Measurements from ENCODE around the gene CD101. TPM values are rescaled to one million over a fixed set of nuclear protein-coding genes. Genes with fewer than 3 reads are reported as not detected.

CD101 gene
- total and polyA plus RNA-seq, 4 experiments from 2014 or later = 2.1 to 9.1 (median 3.9) TPM

DNA sequence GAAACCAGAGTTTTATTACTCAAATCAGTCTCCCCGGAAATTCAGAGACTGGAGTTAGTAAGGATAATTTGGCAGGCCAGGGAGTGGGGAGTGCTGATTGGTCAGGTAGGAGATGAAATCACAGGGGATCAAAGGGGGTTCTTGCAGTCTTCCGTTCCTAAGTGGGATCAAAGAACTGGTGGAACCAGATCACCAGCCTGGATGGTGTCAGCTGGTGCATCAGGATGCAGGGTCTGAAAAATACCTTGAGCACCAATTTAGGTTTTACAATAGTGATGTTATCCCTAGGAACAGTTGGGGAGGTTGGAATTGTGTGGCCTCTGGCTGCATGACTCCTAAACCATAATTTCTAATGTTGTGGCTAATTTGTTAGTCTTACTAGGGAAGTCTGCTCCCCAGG, 1.4 kb upstream of the CD101 start:
- no peak overlapping the region for H3K4me3 Mint-ChIP-seq
- no peak overlapping the region for H3K27ac ChIP-seq (ENCODE audit: low read depth, low read length)
- no peaks in the 10 kb centered on the region for H3K9me3 ChIP-seq (ENCODE audit: control insufficient read depth in 1 of 2, low read length in 2 of 2)
- H3K36me3 Mint-ChIP-seq = no peaks in the 10 kb centered on the region
- DNase-seq = no peak
- POLR2A ChIA-PET (ENCODE audit: partially characterized antibody) = interaction anchor here (1.1 to 4.0 kb wide), 6 partner anchors 8 to 59 kb away, joined by 3 to 31 read pairs (median 6); partner anchors contain the start of gene TTF2
- no peaks in the 10 kb centered on the region for H3K27me3 Mint-ChIP-seq
- intact Hi-C loops (cut with micrococcal nuclease) = loop anchor here (10.0 kb wide), 1 partner anchor 85 kb away; no protein-coding TSS in a partner anchor
- H3K4me1 Mint-ChIP-seq = peaks cover 20 to 29% (median 24%) of the 10 kb centered on the region in 4 donors
- no peaks in the 10 kb centered on the region for H3K27me3 ChIP-seq (ENCODE audit: insufficient read depth, low read length)
- peaks cover 0 to 2% (median 0%) of the 10 kb centered on the region in 8 donors for H3K9me3 Mint-ChIP-seq
- CTCF ChIA-PET (ENCODE audit: partially characterized antibody) = interaction anchor here (0.8 to 2.2 kb wide), 5 partner anchors 9 to 22 kb away, joined by 3 to 8 read pairs (median 5); no protein-coding TSS in a partner anchor
- H3K4me3 ChIP-seq (ENCODE audit: low read length in 2 of 2) = no peak overlapping the region
- peak overlapping the region in 2 of 7 donors; percentile 49 to 85 for H3K27ac Mint-ChIP-seq
- H3K36me3 ChIP-seq (ENCODE audit: insufficient read depth, low read length) = no peaks in the 10 kb centered on the region
- peaks cover 10% of the 10 kb centered on the region for H3K4me1 ChIP-seq (ENCODE audit: insufficient read depth, low read length)

DNA sequence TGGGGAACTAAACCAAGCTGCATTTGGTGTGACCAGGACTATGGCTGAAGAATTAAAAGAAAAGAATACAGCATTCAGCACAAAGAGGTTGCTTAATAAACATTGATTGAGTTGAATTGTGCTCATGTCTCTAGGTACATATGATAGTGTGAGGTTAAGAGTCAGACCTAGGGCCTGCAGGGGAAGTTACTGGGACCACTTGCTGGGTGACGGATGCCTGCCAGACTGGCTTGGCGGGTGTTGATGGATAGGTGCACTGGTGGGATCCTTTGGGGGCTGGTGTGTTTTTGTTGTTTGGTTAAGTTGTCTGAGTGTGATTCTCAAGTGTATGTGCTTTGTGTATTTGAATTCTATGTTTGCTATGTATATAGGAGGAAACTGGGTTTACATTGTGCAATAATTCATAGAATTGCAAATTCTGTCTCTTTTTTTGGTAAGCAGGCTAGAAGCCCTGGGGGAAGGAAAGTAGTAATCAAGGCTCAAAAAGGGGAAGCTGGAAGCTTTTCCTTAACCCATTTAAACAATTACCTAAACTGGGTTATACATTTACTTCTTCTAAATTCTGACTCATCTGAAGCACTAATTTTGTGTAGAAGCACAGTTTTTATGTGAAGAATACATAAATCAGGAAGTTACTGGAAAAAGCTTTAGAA, 1.8 kb downstream of the CD101 start:
- Mint-ChIP-seq H3K4me1 (peaks cover 20 to 37% (median 32%) of the 10 kb centered on the region in 4 donors), H3K27ac (peak overlapping the region in 5 of 7 donors; percentile 1 to 84 (median 80)), H3K27me3 (no peaks in the 10 kb centered on the region), H3K36me3 (no peaks in the 10 kb centered on the region), H3K4me3 (peak overlapping the region in 5 of 8 donors; percentile 6 to 63 (median 27)), H3K9me3 (peaks cover 0 to 2% (median 0%) of the 10 kb centered on the region in 8 donors)
- Histone ChIP-seq H3K4me3 (ENCODE audit: low read length in 2 of 2) (no peak overlapping the region), H3K27ac (ENCODE audit: low read depth, low read length) (no peak overlapping the region), H3K4me1 (ENCODE audit: insufficient read depth, low read length) (peaks cover 11% of the 10 kb centered on the region), H3K36me3 (ENCODE audit: insufficient read depth, low read length) (no peaks in the 10 kb centered on the region), H3K27me3 (ENCODE audit: insufficient read depth, low read length) (no peaks in the 10 kb centered on the region), H3K9me3 (ENCODE audit: control insufficient read depth in 1 of 2, low read length in 2 of 2) (no peaks in the 10 kb centered on the region)
- intact Hi-C loops (cut with micrococcal nuclease) = loop anchor here (10.0 kb wide), 1 partner anchor 89 kb away; no protein-coding TSS in a partner anchor
- CTCF ChIA-PET (ENCODE audit: partially characterized antibody) = interaction anchor here (1.0 to 3.0 kb wide), 5 partner anchors 8 to 69 kb away, joined by 3 to 17 read pairs (median 5); partner anchors contain the start of gene TTF2
- POLR2A ChIA-PET (ENCODE audit: partially characterized antibody) = interaction anchor here (1.3 to 3.9 kb wide), 6 partner anchors 11 to 240 kb away, joined by 3 to 24 read pairs (median 12); partner anchors contain the start of gene TTF2
- DNase-seq = no peak

DNA sequence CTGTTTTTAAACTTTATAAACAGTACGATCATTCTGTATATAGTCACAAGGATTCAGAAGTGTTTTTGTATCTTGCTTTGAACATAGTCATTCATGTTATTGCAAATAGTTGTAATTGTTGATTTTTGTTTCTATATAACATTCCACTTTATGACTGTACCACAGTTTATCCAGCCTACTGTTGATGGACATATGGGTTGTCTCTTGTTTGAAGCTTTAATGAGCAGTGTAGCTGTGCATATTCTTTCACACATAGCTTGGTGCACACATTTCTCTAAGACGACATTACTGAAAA, 6.1 kb downstream of the CD101 start:
- no peaks in the 10 kb centered on the region for H3K27me3 Mint-ChIP-seq
- H3K9me3 ChIP-seq (ENCODE audit: control insufficient read depth in 1 of 2, low read length in 2 of 2) = no peaks in the 10 kb centered on the region
- intact Hi-C loops (cut with micrococcal nuclease) = loop anchor here (5.0 to 10.0 kb wide), 2 partner anchors 45 to 93 kb away; no protein-coding TSS in a partner anchor
- no peak for DNase-seq
- peaks cover 0 to 7% of the 10 kb centered on the region in 2 donors for H3K36me3 Mint-ChIP-seq
- peaks cover 18% of the 10 kb centered on the region for H3K4me1 ChIP-seq (ENCODE audit: insufficient read depth, low read length)
- H3K9me3 Mint-ChIP-seq = no peaks in the 10 kb centered on the region
- H3K4me3 ChIP-seq (ENCODE audit: low read length in 2 of 2) = no peak overlapping the region
- H3K36me3 ChIP-seq (ENCODE audit: insufficient read depth, low read length) = no peaks in the 10 kb centered on the region
- CTCF ChIA-PET (ENCODE audit: partially characterized antibody) = no interaction called here
- peak overlapping the region in 6 of 7 donors; percentile 30 to 84 (median 66) for H3K27ac Mint-ChIP-seq
- peak overlapping the region in 4 of 8 donors; percentile 3 to 55 (median 20) for H3K4me3 Mint-ChIP-seq
- no peak overlapping the region for H3K27ac ChIP-seq (ENCODE audit: low read depth, low read length)
- no peaks in the 10 kb centered on the region for H3K27me3 ChIP-seq (ENCODE audit: insufficient read depth, low read length)
- H3K4me1 Mint-ChIP-seq = peaks cover 15 to 30% (median 26%) of the 10 kb centered on the region in 4 donors
- POLR2A ChIA-PET (ENCODE audit: partially characterized antibody) = interaction anchor here (0.7 to 1.1 kb wide), 4 partner anchors 9 to 238 kb away, joined by 3 read pairs; no protein-coding TSS in a partner anchor

DNA sequence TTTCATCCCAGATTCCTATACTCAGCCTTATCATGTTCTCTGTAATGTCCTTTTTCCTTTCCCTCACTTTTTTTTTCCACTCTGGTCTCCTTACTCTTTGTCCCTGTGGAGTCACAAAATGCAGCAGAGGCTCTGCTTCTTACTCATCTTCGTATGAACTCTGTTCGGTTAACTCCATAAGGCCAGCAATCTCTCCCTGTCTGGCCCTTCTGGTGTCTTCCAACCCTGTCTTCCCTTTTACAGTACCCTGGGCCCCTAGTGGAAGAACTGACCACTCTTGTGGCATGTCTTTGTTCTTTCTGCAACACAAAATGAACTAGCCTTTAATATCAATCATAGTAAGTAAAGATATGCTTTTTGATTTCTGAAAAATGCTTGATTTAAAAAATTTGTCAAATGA, 7.1 kb downstream of the CD101 start:
- Histone ChIP-seq H3K9me3 (ENCODE audit: control insufficient read depth in 1 of 2, low read length in 2 of 2) (no peaks in the 10 kb centered on the region), H3K4me1 (ENCODE audit: insufficient read depth, low read length) (peaks cover 18% of the 10 kb centered on the region), H3K27ac (ENCODE audit: low read depth, low read length) (no peak overlapping the region), H3K4me3 (ENCODE audit: low read length in 2 of 2) (no peak overlapping the region), H3K27me3 (ENCODE audit: insufficient read depth, low read length) (no peaks in the 10 kb centered on the region), H3K36me3 (ENCODE audit: insufficient read depth, low read length) (no peaks in the 10 kb centered on the region)
- POLR2A ChIA-PET (ENCODE audit: partially characterized antibody) = interaction anchor here (0.6 to 2.2 kb wide), 9 partner anchors 9 to 131 kb away, joined by 3 to 20 read pairs (median 3); partner anchors contain the start of gene TTF2
- H3K9me3 Mint-ChIP-seq = no peaks in the 10 kb centered on the region
- CTCF ChIA-PET (ENCODE audit: partially characterized antibody) = interaction anchor here (1.4 to 1.5 kb wide), 3 partner anchors 43 to 271 kb away, joined by 3 to 6 read pairs (median 3); no protein-coding TSS in a partner anchor
- intact Hi-C loops (cut with micrococcal nuclease) = loop anchor here (5.0 to 10.0 kb wide), 2 partner anchors 44 to 94 kb away; no protein-coding TSS in a partner anchor
- H3K4me3 Mint-ChIP-seq = peak overlapping the region in 1 of 8 donors; percentile 3
- no peaks in the 10 kb centered on the region for H3K27me3 Mint-ChIP-seq
- no peak for DNase-seq
- peak overlapping the region in 4 of 7 donors; percentile 5 to 82 (median 20) for H3K27ac Mint-ChIP-seq
- H3K4me1 Mint-ChIP-seq = peaks cover 15 to 24% (median 21%) of the 10 kb centered on the region in 4 donors
- peaks cover 0 to 7% of the 10 kb centered on the region in 2 donors for H3K36me3 Mint-ChIP-seq

DNA sequence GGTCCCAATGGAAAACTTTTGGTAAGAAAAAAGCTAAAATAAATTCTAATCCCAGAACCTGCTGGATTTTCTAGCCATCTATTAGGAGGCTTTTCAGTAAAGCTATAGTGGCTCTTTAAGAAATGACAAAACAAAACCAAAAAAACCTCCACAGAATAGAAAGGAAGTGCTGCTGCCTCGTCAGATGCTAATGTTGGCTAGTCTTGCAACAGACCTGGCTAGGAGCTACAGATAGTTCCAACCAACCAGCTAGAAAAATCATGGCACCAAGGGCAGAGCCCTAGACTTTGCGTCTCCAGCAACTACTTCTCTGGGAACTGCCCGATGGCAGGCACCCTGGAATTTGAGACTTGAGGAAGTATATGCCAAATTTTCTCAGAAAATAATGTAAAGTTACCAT, 7.6 kb downstream of the CD101 start:
- H3K4me1 ChIP-seq (ENCODE audit: insufficient read depth, low read length) = peaks cover 18% of the 10 kb centered on the region
- DNase-seq = peak in 4 of 5 donors; percentile 21 to 27 (median 22)
- peaks cover 15 to 24% (median 22%) of the 10 kb centered on the region in 4 donors for H3K4me1 Mint-ChIP-seq
- H3K27me3 ChIP-seq (ENCODE audit: insufficient read depth, low read length) = no peaks in the 10 kb centered on the region
- CTCF ChIA-PET (ENCODE audit: partially characterized antibody) = interaction anchor here (0.9 to 1.7 kb wide), 8 partner anchors 8 to 271 kb away, joined by 3 to 6 read pairs (median 3); partner anchors contain the start of gene CD101
- peaks cover 0 to 9% of the 10 kb centered on the region in 2 donors for H3K36me3 Mint-ChIP-seq
- peak overlapping the region in 5 of 7 donors; percentile 38 to 83 (median 75) for H3K27ac Mint-ChIP-seq
- no peaks in the 10 kb centered on the region for H3K27me3 Mint-ChIP-seq
- intact Hi-C loops (cut with micrococcal nuclease) = loop anchor here (5.0 to 10.0 kb wide), 2 partner anchors 43 to 94 kb away; no protein-coding TSS in a partner anchor
- no peaks in the 10 kb centered on the region for H3K9me3 ChIP-seq (ENCODE audit: control insufficient read depth in 1 of 2, low read length in 2 of 2)
- peak overlapping the region in 7 of 8 donors; percentile 2 to 52 (median 41) for H3K4me3 Mint-ChIP-seq
- no peak overlapping the region for H3K27ac ChIP-seq (ENCODE audit: low read depth, low read length)
- no peaks in the 10 kb centered on the region for H3K9me3 Mint-ChIP-seq
- no peak overlapping the region for H3K4me3 ChIP-seq (ENCODE audit: low read length in 2 of 2)
- H3K36me3 ChIP-seq (ENCODE audit: insufficient read depth, low read length) = no peaks in the 10 kb centered on the region
- POLR2A ChIA-PET (ENCODE audit: partially characterized antibody) = interaction anchor here (0.6 to 2.2 kb wide), 12 partner anchors 8 to 247 kb away, joined by 3 to 20 read pairs (median 3); partner anchors contain the start of gene TTF2

DNA sequence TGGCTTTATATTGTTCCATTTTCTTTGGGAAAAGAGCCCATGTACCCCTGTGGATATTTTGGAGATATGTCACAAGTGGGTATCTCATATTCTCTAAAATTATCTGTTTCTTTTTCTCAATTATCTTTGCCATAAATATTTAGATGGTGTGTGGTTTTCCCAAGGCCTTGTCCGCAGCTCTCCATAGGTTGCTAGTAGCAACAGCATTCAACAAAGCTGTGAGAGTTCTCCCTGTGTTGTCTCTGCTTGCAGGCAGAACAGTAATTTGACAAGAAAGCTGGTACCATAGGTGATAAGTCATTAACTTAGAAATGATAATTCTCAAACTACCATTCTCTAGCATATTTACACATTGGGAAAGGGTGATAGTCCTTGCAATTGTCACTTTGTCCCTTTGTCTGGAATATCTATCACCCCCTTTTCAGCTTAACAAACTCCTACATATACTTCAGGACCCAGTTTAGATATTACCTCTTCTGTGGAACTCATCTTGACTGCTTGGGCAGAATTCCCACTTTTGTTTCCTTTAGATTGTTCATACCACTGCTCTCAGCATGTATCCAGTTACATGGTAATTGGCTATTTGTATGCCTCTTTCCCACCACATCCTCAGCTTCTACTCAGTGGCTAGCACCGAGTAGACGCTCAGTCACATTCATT, 8.9 kb downstream of the CD101 start:
- Histone ChIP-seq H3K27me3 (ENCODE audit: insufficient read depth, low read length) (no peaks in the 10 kb centered on the region), H3K27ac (ENCODE audit: low read depth, low read length) (no peak overlapping the region), H3K4me3 (ENCODE audit: low read length in 2 of 2) (no peak overlapping the region), H3K4me1 (ENCODE audit: insufficient read depth, low read length) (peaks cover 18% of the 10 kb centered on the region), H3K36me3 (ENCODE audit: insufficient read depth, low read length) (no peaks in the 10 kb centered on the region), H3K9me3 (ENCODE audit: control insufficient read depth in 1 of 2, low read length in 2 of 2) (no peaks in the 10 kb centered on the region)
- DNase-seq = no peak
- ChIA-PET CTCF (ENCODE audit: partially characterized antibody) (interaction anchor here (0.8 to 1.7 kb wide), 6 partner anchors 10 to 272 kb away, joined by 3 to 6 read pairs (median 5); partner anchors contain the start of gene CD101), POLR2A (ENCODE audit: partially characterized antibody) (interaction anchor here (1.1 to 2.2 kb wide), 5 partner anchors 13 to 248 kb away, joined by 3 to 20 read pairs (median 4); no protein-coding TSS in a partner anchor)
- peaks cover 0 to 11% of the 10 kb centered on the region in 2 donors for H3K36me3 Mint-ChIP-seq
- H3K9me3 Mint-ChIP-seq = no peaks in the 10 kb centered on the region
- no peak overlapping the region for H3K4me3 Mint-ChIP-seq
- H3K27ac Mint-ChIP-seq = peak overlapping the region in 1 of 7 donors; percentile 57
- H3K27me3 Mint-ChIP-seq = no peaks in the 10 kb centered on the region
- intact Hi-C loops (cut with micrococcal nuclease) = no loop called here
- H3K4me1 Mint-ChIP-seq = peaks cover 15 to 24% (median 22%) of the 10 kb centered on the region in 4 donors

All from CD4-positive, alpha-beta memory T cell (primary cell).